Adrenal gland (tissue), 5 donors: ENCODE data around the gene CREB3L4.

ENCODE experiments used
- CTCF ChIP-seq, 6 experiments: fragments of 450-650 bp in 4 of 6; fragments of 200-600 bp in 2 of 6; sonication (generic) in 1 of 6; IDR thresholded peaks; 1 replicate in 5 of 6; 2 replicates in 1 of 6; pipeline versions ENCODE4 v1.5.1 to v1.8.0; 2016 to 2021; ENCODE audit warnings: antibody characterized with exemption in 6 of 6, mild to moderate bottlenecking in 2 of 6, moderate library complexity in 1 of 6
- POLR2A ChIP-seq, 2 donors: fragments of 450-650 bp; IDR thresholded peaks; one replicate each; pipeline ENCODE4 v1.6.1; 2017; ENCODE audit warnings: antibody characterized with exemption in 2 of 2, mild to moderate bottlenecking in 2 of 2, moderate library complexity in 1 of 2
- donor health status: DM: no; HTN: no; CAD: no.

GRCh38 chr1:153953859-153954365 lies 13.8 kb upstream of the CREB3L4 start:
- TF ChIP-seq POLR2A (IDR thresholded peaks at IDR 0.05) (no peak), CTCF (IDR thresholded peaks at IDR 0.05) (no peak)
